Non-pigmented ciliary epithelial cell (primary cell): ENCODE data around the gene GRIN2D.

Experiments used
- DNase-seq: peaks from one replicate; pipeline ENCODE4 v3.0.0-alpha.2; 2010; ENCODE audit warnings: low read depth

The GRIN2D gene

DNA sequence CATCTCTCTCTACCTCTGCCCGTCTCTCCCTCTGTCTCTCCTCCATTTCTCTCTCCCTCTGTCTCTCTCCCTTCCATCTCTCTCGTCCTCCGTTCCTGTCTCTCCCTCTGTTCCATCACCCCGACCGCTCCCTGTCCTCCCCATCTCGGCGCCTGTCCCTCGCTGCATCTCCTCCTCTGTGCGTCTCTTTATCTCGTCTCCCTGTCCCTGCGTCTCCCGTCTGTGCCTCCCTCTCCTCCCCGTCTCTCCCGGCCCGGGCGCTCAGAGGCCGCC, 4.6 kb downstream of the GRIN2D start:
- DNase-seq, result no peak

DNA sequence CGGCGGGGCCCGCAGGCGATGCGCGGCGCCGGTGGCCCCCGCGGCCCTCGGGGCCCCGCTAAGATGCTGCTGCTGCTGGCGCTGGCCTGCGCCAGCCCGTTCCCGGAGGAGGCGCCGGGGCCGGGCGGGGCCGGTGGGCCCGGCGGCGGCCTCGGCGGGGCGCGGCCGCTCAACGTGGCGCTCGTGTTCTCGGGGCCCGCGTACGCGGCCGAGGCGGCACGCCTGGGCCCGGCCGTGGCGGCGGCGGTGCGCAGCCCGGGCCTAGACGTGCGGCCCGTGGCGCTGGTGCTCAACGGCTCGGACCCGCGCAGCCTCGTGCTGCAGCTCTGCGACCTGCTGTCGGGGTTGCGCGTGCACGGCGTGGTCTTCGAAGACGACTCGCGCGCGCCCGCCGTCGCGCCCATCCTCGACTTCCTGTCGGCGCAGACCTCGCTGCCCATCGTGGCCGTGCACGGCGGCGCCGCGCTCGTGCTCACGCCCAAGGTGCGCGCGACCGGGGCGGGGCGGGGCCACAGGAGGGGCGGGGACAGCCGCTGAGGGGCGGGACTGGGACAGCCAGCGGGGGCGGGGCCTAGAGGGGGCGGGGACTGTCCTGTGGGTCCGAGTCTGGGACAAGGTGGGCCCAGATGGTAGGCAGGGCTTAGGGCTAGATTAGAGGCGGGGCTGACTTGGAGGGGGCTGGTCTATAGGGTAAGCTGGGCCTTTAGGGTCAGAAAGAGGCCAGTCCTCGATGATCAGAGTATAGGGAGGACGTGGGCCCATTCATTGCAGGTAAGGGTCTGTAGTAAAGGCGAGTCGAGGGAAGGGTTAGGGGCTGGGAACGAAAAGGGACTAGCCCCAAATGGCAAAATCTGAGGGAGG, 5.1 kb downstream of the GRIN2D start:
- no peak for DNase-seq

DNA sequence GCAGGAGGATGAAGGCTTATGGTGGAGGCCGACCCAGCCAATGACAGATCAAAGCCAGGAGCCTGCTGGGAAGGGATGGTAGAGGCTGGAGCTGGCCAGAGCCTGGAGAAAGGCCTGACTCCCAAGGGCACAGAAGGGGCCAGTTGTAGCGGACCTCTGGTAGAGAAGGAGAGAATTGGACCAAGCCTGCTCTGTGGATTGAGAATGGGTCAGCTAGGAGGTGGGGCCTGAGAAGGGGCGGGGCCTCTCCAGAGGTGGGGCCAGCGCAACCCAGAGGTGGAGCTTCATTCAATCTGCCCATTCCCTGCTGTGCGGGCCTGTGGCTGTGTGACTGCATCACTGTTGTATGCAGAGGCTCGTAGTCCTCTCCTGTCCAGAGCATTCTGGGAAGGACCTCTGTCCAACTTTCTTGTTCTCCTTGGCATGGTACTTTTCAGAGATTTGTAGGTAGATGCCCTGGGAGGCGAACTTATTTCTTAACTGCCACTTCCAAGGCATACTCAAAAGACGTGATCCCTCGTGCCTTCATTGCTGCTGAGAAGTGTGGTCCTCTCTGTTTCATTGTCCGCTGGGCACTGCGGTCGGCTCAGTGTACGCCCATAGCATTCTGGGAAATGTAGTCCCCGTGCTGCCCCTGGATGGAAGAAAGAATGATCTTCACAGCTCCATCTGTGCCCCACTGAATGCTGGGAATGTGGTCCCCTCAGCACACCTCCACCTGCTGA, 6.7 kb downstream of the GRIN2D start:
- no peak for DNase-seq

DNA sequence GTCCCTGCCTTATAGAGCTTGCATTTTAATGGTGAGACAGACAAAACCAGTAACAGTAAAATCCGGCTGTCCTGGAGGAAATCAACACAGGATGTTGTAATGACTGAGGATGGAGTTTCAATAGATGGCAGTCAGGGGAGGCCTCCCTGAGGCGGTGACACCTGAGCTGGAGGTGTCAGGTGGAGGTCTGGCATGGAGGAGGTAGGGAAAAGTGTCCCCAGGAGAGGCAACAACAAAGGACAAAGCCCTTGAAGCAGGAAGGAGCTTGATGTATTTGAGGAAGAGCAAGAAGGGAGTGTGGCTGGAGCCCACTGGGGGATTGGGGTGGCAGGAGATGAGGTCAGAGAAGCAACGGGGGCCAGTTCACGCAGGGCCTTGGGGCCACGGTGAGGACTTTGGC, 7.8 kb downstream of the GRIN2D start:
- no peak for DNase-seq

DNA sequence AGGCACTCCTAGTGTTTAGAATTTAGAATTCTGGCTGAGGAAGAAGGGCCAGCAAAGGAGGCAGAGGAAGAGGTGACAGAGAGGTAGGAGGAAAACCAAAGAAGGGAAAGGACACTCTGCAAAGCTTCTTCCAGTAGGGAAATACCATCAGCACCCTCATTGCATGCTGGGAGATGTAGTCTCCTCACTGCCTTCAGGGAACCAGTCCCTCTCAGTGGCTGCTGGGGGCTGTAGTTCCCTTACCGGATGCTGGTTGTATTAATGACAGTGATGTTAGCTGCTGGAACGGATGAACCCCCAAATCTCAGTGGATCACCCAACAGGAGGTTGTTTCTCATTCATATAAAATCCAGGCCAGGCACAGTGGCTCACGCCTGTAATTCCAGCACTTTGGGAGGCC, 10.1 kb downstream of the GRIN2D start:
- no peak for DNase-seq

DNA sequence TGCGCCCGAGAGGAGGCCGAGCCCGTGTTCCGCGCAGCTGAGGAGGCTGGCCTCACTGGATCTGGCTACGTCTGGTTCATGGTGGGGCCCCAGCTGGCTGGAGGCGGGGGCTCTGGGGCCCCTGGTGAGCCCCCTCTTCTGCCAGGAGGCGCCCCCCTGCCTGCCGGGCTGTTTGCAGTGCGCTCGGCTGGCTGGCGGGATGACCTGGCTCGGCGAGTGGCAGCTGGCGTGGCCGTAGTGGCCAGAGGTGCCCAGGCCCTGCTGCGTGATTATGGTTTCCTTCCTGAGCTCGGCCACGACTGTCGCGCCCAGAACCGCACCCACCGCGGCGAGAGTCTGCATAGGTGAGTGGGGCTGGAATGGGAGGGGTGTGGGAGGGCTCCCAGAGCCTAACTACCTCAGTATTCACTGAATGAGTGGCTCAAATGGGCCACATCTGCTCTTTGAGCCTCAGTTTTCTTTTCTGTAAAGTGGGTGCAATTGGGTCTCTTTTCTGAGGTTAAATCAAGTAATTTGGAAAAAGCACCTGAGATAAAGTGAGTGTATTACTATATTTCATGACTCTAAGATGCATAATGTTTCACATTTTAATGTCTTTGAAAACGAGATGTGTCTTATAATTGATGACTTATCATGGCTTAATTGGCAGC, 11.7 kb downstream of the GRIN2D start:
- no peak for DNase-seq

DNA sequence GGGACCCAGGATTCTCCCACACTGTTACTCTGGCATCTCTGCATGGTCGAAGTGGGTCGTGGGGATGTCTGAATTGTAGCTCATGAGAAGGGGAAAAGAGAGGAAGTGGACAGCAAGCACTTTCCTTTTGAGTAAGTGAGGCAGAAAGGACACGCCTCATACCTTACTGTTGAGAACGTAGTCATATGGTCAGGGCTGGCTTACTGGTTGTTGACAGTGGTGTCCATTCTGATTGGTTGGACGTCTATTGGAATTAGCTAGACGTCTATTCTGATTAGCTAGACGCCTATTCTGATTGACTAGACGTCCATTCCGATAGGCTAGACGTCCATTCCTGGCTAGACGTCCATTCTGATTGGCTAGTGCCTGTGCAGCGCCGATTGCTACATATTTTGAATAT, 12.4 kb downstream of the GRIN2D start:
- DNase-seq, result no peak

DNA sequence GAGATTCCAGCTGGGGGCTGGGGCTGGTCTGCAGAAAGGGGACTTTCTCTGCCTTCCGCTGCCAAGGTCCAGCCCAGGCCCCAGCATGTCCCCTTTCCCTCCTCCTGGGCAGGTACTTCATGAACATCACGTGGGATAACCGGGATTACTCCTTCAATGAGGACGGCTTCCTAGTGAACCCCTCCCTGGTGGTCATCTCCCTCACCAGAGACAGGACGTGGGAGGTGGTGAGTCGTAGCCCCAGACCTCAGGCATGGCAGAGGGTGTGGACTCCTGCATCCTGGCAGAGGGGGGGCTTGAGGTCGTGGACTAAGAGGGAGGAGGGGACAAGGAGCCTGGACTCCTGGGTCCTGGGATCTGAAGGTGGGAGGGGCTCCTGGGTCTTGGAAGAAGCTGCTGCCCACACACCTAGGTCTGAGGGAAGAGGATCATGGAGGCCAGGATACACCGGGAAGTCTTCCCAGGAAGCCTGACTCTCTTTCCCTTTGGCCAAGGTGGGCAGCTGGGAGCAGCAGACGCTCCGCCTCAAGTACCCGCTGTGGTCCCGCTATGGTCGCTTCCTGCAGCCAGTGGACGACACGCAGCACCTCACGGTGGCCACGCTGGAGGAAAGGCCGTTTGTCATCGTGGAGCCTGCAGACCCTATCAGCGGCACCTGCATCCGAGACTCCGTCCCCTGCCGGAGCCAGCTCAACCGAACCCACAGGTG, 20.6 kb downstream of the GRIN2D start:
- DNase-seq, result no peak

DNA sequence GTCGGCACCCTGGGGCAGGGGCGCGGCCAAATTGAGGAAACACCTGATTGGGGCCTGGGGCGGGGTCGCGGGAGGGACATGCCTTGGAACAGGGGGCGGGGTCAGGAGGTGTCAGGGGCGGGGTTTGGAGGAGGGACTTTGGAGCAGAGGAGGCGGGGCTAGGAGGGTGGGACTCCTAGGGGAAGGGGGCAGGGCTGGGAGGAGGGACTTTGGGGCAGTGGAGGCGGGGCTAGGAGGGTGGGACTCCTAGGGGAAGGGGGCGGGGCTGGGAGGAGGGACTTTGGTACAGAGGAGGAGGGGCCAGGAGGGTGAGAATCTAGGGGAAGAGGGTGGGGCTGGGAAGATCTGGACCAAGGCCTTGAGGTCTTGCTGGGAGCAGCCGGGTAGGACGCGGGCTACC, 21.9 kb downstream of the GRIN2D start:
- DNase-seq, result no peak

DNA sequence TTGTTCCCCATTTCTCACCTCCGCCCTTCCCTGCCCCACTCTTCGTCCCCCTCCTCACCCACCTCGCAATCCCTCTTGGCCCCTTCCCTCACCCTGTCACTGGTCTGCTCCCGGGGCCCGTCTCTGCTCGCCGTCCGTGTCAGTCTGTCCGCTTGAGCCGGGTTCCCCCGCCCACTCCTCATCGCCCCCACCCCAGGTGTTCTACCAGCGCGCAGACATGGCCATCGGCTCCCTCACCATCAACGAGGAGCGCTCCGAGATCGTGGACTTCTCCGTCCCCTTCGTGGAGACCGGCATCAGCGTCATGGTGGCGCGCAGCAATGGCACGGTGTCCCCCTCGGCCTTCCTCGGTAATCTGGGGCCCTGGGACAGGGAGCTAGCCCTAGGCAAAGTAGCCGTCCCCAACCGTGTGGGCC, 22.3 kb downstream of the GRIN2D start:
- DNase-seq, result no peak

DNA sequence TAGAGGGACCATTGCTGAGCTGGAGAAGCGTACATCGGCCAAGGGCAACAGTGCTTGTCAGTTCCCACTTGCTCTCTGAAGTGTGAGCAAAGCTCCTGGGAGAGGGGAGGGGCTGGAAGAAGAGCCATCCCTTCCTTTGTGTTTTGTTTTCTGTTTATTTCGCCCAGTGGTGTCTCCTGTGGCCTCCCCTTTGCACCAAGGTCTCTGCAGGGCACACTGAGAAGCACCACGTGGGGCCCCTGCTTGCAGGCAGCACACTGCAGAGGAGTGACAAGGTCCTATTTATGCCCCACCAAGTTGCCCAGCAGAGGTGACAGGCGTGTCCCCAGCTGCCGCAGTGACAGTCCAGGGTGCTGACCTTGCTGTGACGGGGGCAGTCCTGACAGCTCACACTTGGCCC, 24.0 kb downstream of the GRIN2D start:
- DNase-seq, result no peak

DNA sequence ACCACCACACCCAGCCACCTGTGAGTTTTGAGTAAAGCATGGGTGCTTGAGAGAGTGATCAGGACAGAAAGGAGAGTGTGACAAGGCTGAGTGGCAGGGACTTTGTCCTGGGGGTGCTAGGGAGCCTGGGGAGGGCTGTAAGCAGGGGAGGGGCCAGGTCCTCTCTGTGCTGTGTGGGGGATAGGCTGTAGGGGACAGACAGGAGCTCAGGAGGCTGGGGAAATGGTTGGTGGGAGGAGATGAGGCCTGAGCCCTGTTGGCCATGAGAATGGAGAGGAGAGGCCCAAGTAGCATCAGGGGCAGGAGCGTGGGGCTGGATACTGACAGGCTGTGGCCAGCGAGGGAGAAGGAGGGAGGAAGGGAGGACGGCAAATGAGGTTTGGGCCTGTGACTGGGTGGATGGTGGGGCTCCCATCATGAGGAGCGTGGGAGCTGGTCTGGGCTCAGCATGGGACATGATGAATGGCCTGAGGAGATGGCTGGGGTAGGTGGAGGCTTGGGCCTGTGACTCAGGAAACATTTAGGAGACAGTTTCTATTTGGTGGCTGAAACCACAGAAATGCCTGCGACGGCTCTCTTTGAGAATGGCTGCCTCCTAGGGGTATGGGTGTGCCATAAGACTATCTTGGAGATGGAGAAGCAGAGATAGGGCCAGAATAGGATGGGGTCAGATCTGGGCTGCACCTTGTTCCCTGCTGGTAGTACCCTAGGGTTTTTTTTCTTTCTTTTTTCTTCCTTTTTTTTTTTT, 25.0 kb downstream of the GRIN2D start:
- no peak for DNase-seq

DNA sequence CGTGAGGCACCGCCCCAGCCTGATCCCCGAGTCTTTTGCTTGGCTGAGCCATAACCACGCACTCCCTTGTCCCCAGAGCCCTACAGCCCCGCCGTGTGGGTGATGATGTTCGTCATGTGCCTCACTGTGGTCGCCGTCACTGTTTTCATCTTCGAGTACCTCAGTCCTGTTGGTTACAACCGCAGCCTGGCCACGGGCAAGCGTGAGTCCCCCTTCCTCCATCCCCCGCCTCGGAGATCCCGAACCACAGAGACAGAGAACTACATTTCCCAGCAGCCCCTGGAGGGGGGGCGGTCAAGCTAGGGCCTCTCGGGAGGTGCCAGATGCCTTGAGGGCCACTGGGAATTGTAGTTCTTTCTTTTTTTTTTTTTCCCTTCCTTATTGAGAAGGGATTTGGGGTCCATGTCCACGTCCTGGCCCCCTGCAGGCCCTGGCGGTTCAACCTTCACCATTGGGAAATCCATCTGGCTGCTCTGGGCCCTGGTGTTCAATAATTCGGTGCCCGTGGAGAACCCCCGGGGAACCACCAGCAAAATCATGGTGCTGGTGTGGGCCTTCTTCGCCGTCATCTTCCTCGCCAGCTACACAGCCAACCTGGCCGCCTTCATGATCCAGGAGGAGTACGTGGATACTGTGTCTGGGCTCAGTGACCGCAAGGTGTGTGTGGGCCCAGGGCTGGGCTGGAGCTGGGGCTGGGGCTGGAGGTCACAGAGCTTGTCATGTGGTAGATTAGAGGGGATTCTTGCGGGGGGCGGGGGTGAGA, 25.9 kb downstream of the GRIN2D start:
- no peak for DNase-seq

DNA sequence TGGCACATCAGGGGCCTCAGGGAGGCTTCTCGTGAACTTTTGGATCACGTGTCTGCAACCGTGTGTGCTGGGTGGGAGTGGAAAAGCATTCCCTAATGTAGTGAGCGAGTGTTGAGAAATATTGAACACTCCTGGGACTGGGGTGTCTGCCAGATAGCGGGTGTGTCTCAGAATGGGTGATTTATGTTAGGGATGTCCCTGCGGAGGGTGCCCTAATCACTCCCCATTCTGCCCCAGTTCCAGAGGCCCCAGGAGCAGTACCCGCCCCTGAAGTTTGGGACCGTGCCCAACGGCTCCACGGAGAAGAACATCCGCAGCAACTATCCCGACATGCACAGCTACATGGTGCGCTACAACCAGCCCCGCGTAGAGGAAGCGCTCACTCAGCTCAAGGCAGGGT, 28.1 kb downstream of the GRIN2D start:
- DNase-seq, result no peak

DNA sequence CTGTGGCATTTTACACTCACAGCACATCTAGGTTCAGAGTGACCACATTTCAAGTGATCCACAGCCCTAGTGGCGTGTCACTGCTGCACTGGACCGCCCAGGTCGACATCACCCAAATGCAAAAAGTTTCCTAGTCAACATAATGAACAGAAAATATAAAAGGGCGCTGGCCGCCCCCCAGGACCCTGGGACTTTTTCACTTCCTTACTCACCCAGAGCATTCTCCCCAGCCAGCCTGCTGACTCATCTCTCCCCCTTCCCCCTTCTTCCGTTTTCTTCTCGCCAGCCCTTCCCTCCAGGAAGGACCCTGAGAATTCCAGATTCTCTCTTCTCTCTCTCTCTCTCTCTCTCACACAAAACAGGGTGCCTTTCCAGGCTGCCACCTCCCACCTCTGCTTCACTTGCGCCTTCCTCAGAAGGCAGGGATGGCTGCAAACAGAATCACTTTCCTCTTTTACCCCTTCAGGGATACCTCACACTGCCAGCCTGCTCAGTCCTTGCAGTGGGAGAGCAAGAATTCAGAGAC, 31.3 kb downstream of the GRIN2D start:
- no peak for DNase-seq

DNA sequence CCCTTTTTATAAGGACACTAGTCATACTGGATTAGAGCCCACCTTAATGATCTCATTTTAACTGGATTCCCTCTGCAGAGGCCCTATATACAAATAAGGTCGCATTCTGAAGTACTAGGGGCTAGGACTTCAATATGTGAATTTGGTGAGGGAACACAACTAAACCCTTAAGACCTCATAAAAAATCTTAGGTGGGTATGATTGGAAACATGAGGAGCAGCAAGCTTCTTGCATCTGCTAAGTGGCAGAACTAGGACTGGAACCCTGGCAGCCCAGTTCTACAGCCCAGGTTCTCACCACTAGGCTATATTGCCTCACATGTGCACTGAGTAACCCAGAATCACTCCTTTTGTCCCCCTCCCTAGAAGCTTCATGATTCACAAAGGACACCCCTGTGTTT, 35.2 kb downstream of the GRIN2D start:
- DNase-seq, result no peak

DNA sequence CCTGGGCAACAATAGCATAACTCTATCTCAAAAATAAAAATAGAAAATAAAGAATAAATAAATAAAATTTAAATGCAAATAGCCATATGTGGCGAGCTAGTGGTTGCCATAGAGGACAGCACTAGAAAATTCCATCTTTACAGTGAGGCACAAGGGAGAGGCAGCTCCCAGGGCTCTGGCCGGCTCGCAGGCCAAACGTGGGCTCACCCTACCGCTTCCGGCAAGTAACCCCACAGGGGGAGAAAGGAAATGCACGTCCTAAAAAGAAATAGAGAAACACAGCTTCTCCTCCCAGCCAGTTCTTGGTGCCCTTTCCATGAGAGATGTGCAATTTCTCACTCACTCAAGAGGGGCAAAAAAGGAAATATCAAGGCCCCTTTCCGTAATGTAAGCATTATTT, 39.9 kb downstream of the GRIN2D start:
- no peak for DNase-seq

DNA sequence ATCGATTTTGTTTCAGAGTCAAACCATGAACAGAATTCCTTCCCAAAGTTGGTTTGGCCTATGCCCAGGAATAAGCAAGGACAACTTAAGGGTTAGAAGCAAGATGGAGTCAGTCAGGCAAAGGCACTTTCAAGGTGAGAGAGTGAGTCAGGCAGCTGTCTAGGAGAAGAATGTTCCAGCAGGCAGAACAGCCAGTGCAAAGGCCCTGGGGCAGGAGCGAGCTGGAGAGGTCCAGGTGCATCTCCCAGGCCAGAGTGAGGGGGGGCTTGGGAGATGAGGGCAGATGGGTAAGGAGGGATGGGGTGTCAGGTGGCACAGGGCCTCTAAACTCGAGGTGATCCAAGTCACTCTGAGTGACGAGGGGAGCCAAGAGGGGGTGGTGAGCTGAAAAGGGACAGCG, 43.1 kb downstream of the GRIN2D start:
- no peak for DNase-seq

DNA sequence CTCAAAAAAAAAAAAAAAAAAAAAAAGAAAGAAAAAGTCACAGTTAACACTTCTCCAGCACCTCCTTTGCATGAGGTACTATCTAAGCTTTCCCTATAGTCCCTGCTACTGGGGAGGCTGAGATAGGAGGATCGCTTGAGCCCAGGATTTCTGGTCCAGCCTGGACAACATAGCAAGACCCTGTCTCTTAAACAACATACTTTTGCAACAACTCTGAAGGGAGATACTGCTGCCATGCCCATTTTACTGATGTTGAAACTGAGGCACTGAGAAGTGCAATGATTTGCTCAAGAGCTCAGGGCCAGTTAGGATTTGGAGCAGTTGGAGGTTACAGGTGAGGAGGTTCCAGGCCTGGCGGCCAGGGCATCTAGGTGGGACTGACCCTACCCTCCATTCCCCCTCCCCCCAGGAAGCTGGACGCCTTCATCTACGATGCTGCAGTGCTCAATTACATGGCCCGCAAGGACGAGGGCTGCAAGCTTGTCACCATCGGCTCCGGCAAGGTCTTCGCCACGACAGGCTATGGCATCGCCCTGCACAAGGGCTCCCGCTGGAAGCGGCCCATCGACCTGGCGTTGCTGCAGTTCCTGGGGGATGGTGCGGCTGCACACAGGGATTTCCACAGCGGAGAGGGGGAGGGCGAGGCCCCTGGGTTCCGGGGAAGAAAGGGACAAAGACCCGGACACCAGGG, 48.0 kb downstream of the GRIN2D start:
- DNase-seq, result no peak
